ENCODE measurements around the gene HS3ST3A1.

DNA sequence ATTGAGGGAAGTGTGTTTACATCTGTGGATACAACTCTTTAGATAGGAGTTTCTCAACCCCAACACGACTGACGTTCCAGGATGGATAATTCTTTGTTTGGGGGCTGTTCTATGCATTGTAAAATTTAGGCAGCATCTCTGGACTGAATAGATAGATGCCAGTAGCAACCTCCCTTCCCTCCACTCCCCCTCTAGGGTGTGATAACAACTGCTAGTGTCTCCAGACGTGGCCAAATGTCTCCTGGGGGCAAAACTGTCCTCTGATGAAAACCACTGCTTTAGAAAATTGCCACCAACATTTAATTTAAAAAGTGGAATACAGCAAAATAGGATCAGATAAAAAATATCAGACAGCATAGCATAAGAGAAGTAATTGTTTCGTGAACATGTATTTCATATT is 79.9 kb downstream of the HS3ST3A1 start:
- TF ChIP-seq, protein P1, sequence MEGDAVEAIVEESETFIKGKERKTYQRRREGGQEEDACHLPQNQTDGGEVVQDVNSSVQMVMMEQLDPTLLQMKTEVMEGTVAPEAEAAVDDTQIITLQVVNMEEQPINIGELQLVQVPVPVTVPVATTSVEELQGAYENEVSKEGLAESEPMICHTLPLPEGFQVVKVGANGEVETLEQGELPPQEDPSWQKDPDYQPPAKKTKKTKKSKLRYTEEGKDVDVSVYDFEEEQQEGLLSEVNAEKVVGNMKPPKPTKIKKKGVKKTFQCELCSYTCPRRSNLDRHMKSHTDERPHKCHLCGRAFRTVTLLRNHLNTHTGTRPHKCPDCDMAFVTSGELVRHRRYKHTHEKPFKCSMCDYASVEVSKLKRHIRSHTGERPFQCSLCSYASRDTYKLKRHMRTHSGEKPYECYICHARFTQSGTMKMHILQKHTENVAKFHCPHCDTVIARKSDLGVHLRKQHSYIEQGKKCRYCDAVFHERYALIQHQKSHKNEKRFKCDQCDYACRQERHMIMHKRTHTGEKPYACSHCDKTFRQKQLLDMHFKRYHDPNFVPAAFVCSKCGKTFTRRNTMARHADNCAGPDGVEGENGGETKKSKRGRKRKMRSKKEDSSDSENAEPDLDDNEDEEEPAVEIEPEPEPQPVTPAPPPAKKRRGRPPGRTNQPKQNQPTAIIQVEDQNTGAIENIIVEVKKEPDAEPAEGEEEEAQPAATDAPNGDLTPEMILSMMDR (conservative IDR thresholded peaks at IDR 0.05; ENCODE audit: low read depth in 2 of 2) = no peak
- TF ChIP-seq STAT1 (IDR thresholded peaks at IDR 0.05; ENCODE audit: unreplicated experiment) = no peak
- no peak for TF ChIP-seq POLR2AphosphoS5 (IDR thresholded peaks at IDR 0.05; ENCODE audit: low read depth)
- TF ChIP-seq EZH2 (IDR thresholded peaks at IDR 0.05; ENCODE audit: low read depth, unreplicated experiment) = no peak
- TF ChIP-seq CREB1 (CRISPR knock-in tag; IDR thresholded peaks at IDR 0.05; ENCODE audit: low read depth) = no peak
- no peak for TF ChIP-seq EZH2phosphoT487 (IDR thresholded peaks at IDR 0.05; ENCODE audit: unreplicated experiment)
- TF ChIP-seq, protein P2, sequence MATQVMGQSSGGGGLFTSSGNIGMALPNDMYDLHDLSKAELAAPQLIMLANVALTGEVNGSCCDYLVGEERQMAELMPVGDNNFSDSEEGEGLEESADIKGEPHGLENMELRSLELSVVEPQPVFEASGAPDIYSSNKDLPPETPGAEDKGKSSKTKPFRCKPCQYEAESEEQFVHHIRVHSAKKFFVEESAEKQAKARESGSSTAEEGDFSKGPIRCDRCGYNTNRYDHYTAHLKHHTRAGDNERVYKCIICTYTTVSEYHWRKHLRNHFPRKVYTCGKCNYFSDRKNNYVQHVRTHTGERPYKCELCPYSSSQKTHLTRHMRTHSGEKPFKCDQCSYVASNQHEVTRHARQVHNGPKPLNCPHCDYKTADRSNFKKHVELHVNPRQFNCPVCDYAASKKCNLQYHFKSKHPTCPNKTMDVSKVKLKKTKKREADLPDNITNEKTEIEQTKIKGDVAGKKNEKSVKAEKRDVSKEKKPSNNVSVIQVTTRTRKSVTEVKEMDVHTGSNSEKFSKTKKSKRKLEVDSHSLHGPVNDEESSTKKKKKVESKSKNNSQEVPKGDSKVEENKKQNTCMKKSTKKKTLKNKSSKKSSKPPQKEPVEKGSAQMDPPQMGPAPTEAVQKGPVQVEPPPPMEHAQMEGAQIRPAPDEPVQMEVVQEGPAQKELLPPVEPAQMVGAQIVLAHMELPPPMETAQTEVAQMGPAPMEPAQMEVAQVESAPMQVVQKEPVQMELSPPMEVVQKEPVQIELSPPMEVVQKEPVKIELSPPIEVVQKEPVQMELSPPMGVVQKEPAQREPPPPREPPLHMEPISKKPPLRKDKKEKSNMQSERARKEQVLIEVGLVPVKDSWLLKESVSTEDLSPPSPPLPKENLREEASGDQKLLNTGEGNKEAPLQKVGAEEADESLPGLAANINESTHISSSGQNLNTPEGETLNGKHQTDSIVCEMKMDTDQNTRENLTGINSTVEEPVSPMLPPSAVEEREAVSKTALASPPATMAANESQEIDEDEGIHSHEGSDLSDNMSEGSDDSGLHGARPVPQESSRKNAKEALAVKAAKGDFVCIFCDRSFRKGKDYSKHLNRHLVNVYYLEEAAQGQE (IDR thresholded peaks at IDR 0.05; ENCODE audit: unreplicated experiment) = no peak
- TF ChIP-seq, protein P3, sequence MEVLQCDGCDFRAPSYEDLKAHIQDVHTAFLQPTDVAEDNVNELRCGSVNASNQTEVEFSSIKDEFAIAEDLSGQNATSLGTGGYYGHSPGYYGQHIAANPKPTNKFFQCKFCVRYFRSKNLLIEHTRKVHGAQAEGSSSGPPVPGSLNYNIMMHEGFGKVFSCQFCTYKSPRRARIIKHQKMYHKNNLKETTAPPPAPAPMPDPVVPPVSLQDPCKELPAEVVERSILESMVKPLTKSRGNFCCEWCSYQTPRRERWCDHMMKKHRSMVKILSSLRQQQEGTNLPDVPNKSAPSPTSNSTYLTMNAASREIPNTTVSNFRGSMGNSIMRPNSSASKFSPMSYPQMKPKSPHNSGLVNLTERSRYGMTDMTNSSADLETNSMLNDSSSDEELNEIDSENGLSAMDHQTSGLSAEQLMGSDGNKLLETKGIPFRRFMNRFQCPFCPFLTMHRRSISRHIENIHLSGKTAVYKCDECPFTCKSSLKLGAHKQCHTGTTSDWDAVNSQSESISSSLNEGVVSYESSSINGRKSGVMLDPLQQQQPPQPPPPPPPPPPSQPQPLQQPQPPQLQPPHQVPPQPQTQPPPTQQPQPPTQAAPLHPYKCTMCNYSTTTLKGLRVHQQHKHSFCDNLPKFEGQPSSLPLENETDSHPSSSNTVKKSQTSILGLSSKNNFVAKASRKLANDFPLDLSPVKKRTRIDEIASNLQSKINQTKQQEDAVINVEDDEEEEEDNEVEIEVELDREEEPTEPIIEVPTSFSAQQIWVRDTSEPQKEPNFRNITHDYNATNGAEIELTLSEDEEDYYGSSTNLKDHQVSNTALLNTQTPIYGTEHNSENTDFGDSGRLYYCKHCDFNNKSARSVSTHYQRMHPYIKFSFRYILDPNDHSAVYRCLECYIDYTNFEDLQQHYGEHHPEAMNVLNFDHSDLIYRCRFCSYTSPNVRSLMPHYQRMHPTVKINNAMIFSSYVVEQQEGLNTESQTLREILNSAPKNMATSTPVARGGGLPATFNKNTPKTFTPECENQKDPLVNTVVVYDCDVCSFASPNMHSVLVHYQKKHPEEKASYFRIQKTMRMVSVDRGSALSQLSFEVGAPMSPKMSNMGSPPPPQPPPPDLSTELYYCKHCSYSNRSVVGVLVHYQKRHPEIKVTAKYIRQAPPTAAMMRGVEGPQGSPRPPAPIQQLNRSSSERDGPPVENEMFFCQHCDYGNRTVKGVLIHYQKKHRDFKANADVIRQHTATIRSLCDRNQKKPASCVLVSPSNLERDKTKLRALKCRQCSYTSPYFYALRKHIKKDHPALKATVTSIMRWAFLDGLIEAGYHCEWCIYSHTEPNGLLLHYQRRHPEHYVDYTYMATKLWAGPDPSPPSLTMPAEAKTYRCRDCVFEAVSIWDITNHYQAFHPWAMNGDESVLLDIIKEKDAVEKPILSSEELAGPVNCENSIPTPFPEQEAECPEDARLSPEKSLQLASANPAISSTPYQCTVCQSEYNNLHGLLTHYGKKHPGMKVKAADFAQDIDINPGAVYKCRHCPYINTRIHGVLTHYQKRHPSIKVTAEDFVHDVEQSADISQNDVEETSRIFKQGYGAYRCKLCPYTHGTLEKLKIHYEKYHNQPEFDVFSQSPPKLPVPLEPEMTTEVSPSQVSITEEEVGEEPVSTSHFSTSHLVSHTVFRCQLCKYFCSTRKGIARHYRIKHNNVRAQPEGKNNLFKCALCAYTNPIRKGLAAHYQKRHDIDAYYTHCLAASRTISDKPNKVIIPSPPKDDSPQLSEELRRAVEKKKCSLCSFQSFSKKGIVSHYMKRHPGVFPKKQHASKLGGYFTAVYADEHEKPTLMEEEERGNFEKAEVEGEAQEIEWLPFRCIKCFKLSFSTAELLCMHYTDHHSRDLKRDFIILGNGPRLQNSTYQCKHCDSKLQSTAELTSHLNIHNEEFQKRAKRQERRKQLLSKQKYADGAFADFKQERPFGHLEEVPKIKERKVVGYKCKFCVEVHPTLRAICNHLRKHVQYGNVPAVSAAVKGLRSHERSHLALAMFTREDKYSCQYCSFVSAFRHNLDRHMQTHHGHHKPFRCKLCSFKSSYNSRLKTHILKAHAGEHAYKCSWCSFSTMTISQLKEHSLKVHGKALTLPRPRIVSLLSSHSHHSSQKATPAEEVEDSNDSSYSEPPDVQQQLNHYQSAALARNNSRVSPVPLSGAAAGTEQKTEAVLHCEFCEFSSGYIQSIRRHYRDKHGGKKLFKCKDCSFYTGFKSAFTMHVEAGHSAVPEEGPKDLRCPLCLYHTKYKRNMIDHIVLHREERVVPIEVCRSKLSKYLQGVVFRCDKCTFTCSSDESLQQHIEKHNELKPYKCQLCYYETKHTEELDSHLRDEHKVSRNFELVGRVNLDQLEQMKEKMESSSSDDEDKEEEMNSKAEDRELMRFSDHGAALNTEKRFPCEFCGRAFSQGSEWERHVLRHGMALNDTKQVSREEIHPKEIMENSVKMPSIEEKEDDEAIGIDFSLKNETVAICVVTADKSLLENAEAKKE (CRISPR knock-in tag; IDR thresholded peaks at IDR 0.05) = no peak
- no peak for TF ChIP-seq ZNF114 (CRISPR knock-in tag; IDR thresholded peaks at IDR 0.05)
- TF ChIP-seq JUNB (IDR thresholded peaks at IDR 0.05; ENCODE audit: unreplicated experiment) = no peak
- TF ChIP-seq NANOG (IDR thresholded peaks at IDR 0.05; ENCODE audit: borderline replicate concordance) = no peak
- TF ChIP-seq ZNF331 (CRISPR knock-in tag; IDR thresholded peaks at IDR 0.05; ENCODE audit: low read depth) = no peak
